Activated T-helper 9 cell treated with anti-CD3 and anti-CD28 coated beads, Interleukin-2, amount 50 U/mL, for 16 hours (primary cell): Measurements from ENCODE around the gene CHN2.

Experiments
- DNase-seq: peaks from one replicate; pipeline ENCODE4 v3.0.0-alpha.2; 2020; ENCODE audit warnings: low read depth

Gene CHN2

GRCh38 chr7:29364661-29365060 is 170.1 kb downstream of the CHN2 start:
- no peak for DNase-seq

- DNase-seq: no peak
Measured at GRCh38 chr7:29365423-29365822, 170.8 kb downstream of the CHN2 start.

- DNase-seq: no peak
Measured at GRCh38 chr7:29367784-29368183, 173.2 kb downstream of the CHN2 start.

GRCh38 chr7:29369909-29370488 is 175.4 kb downstream of the CHN2 start:
- DNase-seq: no peak

GRCh38 chr7:29370531-29371314 is 176.1 kb downstream of the CHN2 start:
- DNase-seq: no peak

- DNase-seq: no peak
Measured at GRCh38 chr7:29371472-29371871, 176.9 kb downstream of the CHN2 start.

- DNase-seq: no peak
Measured at GRCh38 chr7:29372351-29373090, 177.9 kb downstream of the CHN2 start.

- no peak for DNase-seq
Measured at GRCh38 chr7:29375641-29376562, 181.3 kb downstream of the CHN2 start.

- no peak for DNase-seq
Measured at GRCh38 chr7:29377718-29378117, 183.1 kb downstream of the CHN2 start.

GRCh38 chr7:29379551-29379950 is 185.0 kb downstream of the CHN2 start:
- DNase-seq: no peak

GRCh38 chr7:29381206-29382094 is 186.9 kb downstream of the CHN2 start:
- no peak for DNase-seq

- DNase-seq: no peak
Measured at GRCh38 chr7:29384277-29384676, 189.7 kb downstream of the CHN2 start.

- no peak for DNase-seq
Measured at GRCh38 chr7:29385214-29385814, 190.7 kb downstream of the CHN2 start.

GRCh38 chr7:29386196-29386765 is 191.7 kb downstream of the CHN2 start:
- no peak for DNase-seq

GRCh38 chr7:29391262-29391661 is 196.7 kb downstream of the CHN2 start:
- DNase-seq: no peak

- no peak for DNase-seq
Measured at GRCh38 chr7:29394321-29394720, 199.7 kb downstream of the CHN2 start.

GRCh38 chr7:29396563-29396962 is 202.0 kb downstream of the CHN2 start:
- no peak for DNase-seq

GRCh38 chr7:29397398-29397797 is 202.8 kb downstream of the CHN2 start:
- no peak for DNase-seq

- DNase-seq: no peak
Measured at GRCh38 chr7:29398011-29398410, 203.4 kb downstream of the CHN2 start.

- DNase-seq: no peak
Measured at GRCh38 chr7:29400437-29400836, 205.9 kb downstream of the CHN2 start.
